ENCODE data around the gene SLC22A16. TPM values are rescaled to one million over a fixed set of nuclear protein-coding genes. Genes with fewer than 3 reads are reported as not detected.

SLC22A16 gene
- total RNA-seq, 2 experiments from 2014 or later = not detected

DNA sequence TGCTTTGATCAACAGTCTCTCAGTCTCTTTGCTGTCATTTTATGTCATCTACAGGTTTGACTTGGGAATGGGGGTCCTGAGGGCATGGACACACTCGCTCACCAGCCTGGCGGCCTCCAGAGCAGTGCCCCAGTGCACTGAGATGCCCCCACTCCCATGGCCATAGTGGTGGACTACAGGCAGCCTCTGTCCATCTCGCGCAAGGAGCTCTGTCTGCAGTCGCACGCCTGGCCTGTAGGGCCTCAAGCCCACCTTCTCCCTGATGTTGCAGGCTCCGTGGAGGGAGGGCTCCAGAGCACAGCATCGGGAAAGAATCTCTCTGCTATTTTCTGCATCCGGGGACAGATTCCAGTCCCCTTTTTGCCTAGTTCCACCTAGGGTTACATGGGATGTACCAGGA lies 83.7 kb downstream of the SLC22A16 start:
- DNase-seq (no peak), ATAC-seq (no peak)
- H3K4me1 Mint-ChIP-seq = peaks cover 19% of the 10 kb centered on the region
- ChIA-PET CTCF (interaction anchor here (1.1 to 5.4 kb wide), 4 partner anchors 9 to 354 kb away, joined by 4 to 51 read pairs (median 4); no protein-coding TSS in a partner anchor), POLR2A (no interaction called here)
- no peaks in the 10 kb centered on the region for H3K9me3 Mint-ChIP-seq (ENCODE audit: low read depth)
- no peaks in the 10 kb centered on the region for H3K27me3 Mint-ChIP-seq
- H3K36me3 Mint-ChIP-seq (ENCODE audit: low read depth) = no peaks in the 10 kb centered on the region
- no peak overlapping the region for H3K27ac Mint-ChIP-seq
- H3K4me3 Mint-ChIP-seq = no peak overlapping the region
- intact Hi-C loops (cut with DNase I, micrococcal nuclease) = loop anchor here (5.0 to 10.0 kb wide), 3 partner anchors 335 to 798 kb away; no protein-coding TSS in a partner anchor

DNA sequence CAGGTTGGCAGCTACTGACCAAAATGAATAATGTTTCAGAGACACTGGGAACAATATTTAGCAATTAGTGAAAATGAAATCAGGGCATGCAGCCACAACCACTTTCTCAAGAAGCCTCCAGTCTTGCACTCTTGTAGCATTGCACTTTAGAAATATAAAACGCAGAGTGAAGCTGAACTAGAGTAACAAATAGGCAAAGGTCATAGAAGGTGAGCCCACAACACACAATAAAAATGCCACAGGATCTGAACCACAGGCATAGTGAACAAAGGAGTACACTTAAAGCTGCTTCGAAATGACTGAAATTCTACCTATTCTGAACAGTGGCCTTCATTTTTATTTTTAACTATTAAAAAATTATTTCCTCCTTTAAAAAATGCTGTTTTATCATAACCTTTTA lies 86.0 kb downstream of the SLC22A16 start:
- no peak overlapping the region for H3K27ac Mint-ChIP-seq
- H3K36me3 Mint-ChIP-seq (ENCODE audit: low read depth) = no peaks in the 10 kb centered on the region
- no peaks in the 10 kb centered on the region for H3K27me3 Mint-ChIP-seq
- DNase-seq (no peak), ATAC-seq (no peak)
- no peaks in the 10 kb centered on the region for H3K9me3 Mint-ChIP-seq (ENCODE audit: low read depth)
- CTCF ChIA-PET = interaction anchor here (0.7 to 5.4 kb wide), 19 partner anchors 9 to 690 kb away, joined by 3 to 51 read pairs (median 4); partner anchors contain the start of gene CDC40
- POLR2A ChIA-PET = no interaction called here
- H3K4me1 Mint-ChIP-seq = peaks cover 19% of the 10 kb centered on the region
- intact Hi-C loops (cut with DNase I, micrococcal nuclease) = loop anchor here (1.0 to 10.0 kb wide), 6 partner anchors 211 to 864 kb away; partner anchors contain the start of gene WASF1 (in 1 of the 2)
- H3K4me3 Mint-ChIP-seq = no peak overlapping the region

DNA sequence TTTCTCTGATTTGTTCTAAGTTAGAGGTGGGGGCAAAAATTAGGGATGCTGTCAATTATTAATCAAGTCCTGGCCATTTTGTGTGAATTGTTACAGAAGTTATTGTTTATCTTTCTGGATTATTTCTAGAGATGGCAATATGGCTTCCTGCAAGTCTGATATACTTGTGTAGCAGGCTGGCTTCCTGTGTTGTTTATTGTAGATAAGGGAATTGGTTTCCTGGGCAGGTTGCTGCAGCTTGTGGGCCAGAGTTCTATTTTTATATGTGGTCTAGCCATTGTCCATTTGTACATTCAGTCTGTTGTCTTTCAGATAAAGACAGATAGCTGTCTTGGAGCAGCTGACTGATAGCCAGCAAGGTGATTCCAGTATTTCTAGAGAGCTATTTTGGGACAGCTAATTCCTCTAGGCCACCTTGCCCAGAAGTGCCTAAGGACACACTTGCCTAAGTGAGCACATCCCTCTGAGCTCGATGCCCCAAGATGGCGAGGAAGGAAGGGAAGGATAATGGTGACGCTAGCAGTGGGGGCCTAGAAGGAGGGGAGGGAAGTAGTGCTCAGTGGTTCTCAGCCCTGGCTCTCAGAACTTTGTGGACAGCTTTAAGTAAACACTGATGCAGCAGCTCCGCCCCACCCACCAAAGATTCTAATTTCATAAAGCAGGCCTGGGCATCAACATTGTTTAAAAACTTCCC lies 86.6 kb downstream of the SLC22A16 start:
- ChIA-PET CTCF (interaction anchor here (0.7 to 5.4 kb wide), 21 partner anchors 9 to 870 kb away, joined by 3 to 51 read pairs (median 4); partner anchors contain the start of gene CDC40), POLR2A (no interaction called here)
- DNase-seq = no peak
- Mint-ChIP-seq H3K27ac (no peak overlapping the region), H3K27me3 (no peaks in the 10 kb centered on the region), H3K9me3 (ENCODE audit: low read depth) (no peaks in the 10 kb centered on the region), H3K36me3 (ENCODE audit: low read depth) (no peaks in the 10 kb centered on the region), H3K4me3 (no peak overlapping the region), H3K4me1 (peaks cover 19% of the 10 kb centered on the region)
- intact Hi-C loops (cut with DNase I, micrococcal nuclease) = loop anchor here (1.0 to 10.0 kb wide), 6 partner anchors 211 to 863 kb away; partner anchors contain the start of gene WASF1 (in 1 of the 2)
- ATAC-seq = no peak

DNA sequence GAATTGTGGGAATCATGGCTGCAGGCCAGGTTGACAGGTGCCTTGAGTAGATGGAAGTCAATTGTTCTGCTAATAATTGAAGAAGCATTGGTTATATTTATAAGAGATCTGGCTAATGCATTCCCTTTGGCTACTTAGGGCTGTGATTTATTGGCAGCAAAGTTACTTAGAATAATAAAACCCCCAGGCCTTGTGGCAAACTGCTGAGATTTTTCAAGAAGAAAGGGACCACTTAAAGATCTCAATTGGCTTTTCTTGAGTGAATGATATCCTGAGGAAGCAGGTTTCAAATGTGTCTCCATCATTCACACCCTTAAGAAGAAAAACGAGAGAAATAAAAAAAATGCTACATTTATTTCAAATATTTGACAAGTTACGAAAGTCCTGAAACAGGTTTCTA lies 88.4 kb downstream of the SLC22A16 start:
- CTCF ChIA-PET = no interaction called here
- ATAC-seq = no peak
- intact Hi-C loops (cut with DNase I, micrococcal nuclease) = no loop called here
- Mint-ChIP-seq H3K4me1 (peaks cover 19% of the 10 kb centered on the region), H3K4me3 (no peak overlapping the region), H3K27ac (no peak overlapping the region), H3K9me3 (ENCODE audit: low read depth) (no peaks in the 10 kb centered on the region), H3K27me3 (no peaks in the 10 kb centered on the region), H3K36me3 (ENCODE audit: low read depth) (no peaks in the 10 kb centered on the region)
- POLR2A ChIA-PET = no interaction called here
- no peak for DNase-seq

DNA sequence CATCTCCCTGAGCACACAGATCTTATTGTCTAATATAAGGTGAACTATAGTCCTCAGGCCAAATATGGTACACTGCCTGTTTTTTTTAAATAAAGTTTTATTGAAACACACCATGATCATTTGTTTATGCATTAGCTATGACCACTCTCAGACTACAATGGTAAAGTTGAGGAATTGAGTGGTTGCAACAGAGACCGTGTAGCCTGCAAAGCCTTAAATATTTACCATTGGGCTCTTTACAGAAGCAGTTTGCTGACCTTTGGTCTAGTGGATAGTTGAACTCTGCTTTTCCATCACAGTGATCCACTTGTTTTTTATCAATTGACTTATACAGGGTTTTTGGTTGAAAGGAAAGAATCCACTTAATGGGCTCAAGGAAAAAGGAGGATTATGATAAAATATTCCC lies 91.0 kb downstream of the SLC22A16 start:
- Mint-ChIP-seq H3K27ac (no peak overlapping the region), H3K4me1 (peaks cover 16% of the 10 kb centered on the region)
- no peak for DNase-seq

DNA sequence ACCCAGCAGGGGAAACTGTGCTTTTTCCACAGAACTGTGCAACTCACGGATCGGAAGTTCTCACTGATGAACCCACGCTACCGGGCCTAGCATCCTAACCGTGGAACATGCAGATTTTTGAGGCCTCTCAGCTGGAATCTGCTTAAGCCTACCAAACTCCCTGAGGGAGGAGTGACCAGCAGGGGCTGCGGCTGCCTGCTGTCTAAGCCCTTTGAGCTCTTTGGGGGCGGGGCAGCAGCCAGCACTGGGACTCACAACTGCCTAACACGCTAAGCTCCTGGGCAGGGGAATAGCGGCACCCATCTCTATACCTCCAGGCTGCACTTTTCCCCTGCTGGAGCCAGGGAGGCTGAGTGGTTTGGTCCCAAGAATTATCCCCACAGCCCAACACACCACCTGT lies 97.9 kb downstream of the SLC22A16 start:
- Mint-ChIP-seq H3K27ac (no peak overlapping the region), H3K9me3 (ENCODE audit: low read depth) (no peaks in the 10 kb centered on the region), H3K36me3 (ENCODE audit: low read depth) (no peaks in the 10 kb centered on the region), H3K27me3 (peaks cover 2% of the 10 kb centered on the region), H3K4me1 (no peaks in the 10 kb centered on the region), H3K4me3 (no peak overlapping the region)
- intact Hi-C loops (cut with DNase I, micrococcal nuclease) = no loop called here
- DNase-seq (no peak), ATAC-seq (no peak)
- ChIA-PET CTCF (interaction anchor here (0.6 kb wide), 1 partner anchor 331 kb away, joined by 3 read pairs; no protein-coding TSS in a partner anchor), POLR2A (no interaction called here)

More for the DNA sequence above, 91.0 kb downstream of the SLC22A16 start:
- CTCF ChIA-PET = interaction anchor here (1.1 kb wide), 2 partner anchors 47 to 681 kb away, joined by 3 read pairs; no protein-coding TSS in a partner anchor
- Mint-ChIP-seq H3K4me3 (no peak overlapping the region), H3K9me3 (ENCODE audit: low read depth) (no peaks in the 10 kb centered on the region), H3K27me3 (no peaks in the 10 kb centered on the region), H3K36me3 (ENCODE audit: low read depth) (no peaks in the 10 kb centered on the region)
- no peak for ATAC-seq
- POLR2A ChIA-PET = interaction anchor here (0.6 kb wide), 1 partner anchor 642 kb away, joined by 3 read pairs; no protein-coding TSS in a partner anchor
- intact Hi-C loops (cut with DNase I, micrococcal nuclease) = no loop called here

Other genes with a start within 250 kb of the SLC22A16 start
- not detected for gene METTL24, start 118.3 kb downstream of the SLC22A16 start, total RNA-seq
- not detected for gene DDO, start 61.0 kb downstream of the SLC22A16 start, total RNA-seq

All from activated CD4-positive, alpha-beta T cell treated with anti-CD3 and anti-CD28 coated beads for 36 hours (primary cell).